Glomerular visceral epithelial cell (primary cell): ENCODE data around the gene KSR1.
A peak's percentile ranks its signal among the peaks of the same experiment; 100 is the strongest.

Experiments used
- DNase-seq: peaks from one replicate; pipeline ENCODE4 v3.0.0-alpha.2; 2016; ENCODE audit errors: extremely low spot score

KSR1 gene

DNA sequence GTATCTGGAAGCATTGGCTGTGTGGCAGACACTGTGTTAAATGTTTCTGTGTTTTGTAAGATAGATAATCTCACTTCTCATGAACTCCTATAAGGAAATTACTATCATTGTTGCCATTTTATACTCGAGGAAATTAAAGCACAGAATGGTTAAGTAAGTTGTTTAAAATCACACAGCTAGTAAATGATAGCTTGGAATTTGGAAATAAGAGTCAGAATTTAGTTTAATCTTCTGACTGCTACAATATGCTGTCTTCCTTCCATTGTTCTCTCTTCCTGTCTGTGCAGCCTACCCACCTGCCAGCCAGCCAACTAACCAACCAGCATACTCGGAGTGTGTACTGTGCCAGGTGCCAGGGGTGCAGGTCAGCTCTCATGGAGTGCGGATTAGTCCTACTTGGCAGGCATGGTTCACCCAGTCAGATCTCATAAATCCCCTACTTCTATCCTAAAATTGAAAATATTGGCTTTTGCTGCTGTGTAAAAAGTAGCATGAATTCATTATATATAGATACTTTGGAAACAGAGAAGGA lies 94.8 kb downstream of the KSR1 start:
- no peak for DNase-seq

GRCh38 chr17:27551701-27552248 lies 95.5 kb downstream of the KSR1 start:
- peak; percentile 57 for DNase-seq

GRCh38 chr17:27552276-27552732 lies 96.1 kb downstream of the KSR1 start:
- peak; percentile 86 for DNase-seq

DNA sequence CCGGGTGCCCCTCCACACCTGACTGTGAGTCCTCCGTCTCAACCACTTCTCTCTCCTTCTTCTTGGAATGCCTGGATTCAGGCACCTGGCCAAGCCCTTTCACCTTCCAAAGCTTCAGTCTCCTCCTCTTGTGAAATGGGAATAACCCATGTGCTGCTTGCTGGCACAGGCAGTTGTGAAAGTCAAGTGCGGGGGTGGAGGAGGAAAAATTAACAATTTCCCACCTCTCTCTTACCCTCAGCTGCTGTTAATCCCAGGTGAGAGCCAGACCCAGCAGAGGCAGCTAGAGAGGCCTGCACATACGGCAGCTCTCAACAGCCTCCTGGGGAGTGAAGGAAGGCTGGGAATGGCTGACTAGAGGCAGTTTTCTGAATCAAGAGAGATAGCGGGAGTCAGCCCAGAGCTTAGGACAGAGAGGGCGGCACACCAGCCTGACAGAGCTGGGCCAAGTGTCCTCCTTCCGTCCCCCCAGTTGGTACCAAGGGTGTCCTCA lies 96.8 kb downstream of the KSR1 start:
- peak; percentile 29 for DNase-seq

DNA sequence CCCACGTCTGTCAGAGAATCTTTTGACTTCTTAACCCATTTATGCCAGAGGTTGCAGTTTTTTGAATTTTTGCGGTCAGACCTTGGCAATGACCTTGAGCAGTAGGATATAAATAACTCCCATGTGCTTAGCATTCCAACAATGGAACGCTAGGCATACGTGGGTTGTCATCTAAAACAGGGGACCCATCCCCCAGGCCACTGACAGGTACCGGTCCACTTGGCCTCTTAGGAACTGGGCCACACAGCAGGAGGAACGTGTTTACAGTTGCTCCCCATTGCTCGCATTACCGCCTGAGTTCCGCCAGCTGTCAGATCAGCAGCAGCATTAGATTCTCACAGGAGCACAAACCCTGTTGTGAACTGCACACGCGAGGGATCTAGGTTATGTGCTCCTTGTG lies 97.9 kb downstream of the KSR1 start:
- DNase-seq = no peak

GRCh38 chr17:27554911-27555310 lies 98.7 kb downstream of the KSR1 start:
- no peak for DNase-seq

DNA sequence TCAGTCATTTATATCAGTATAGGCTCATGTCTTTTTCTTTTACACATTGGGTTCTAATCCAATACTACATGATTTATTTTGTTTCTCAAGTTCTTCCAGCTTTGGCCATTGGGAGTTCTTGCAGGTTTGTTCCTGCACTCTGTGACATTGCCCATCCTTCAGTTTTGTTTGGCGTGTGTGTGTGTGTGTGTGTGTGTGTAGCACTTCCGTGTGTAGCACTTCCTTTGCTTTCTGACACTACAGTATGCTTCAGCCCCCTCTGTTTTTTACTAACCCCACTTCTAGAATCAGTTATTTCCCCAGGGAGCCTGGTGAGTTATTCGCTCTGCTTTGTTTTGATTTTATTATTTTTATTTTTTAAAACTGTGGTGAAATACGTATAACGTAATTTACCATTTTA lies 99.1 kb downstream of the KSR1 start:
- no peak for DNase-seq

- DNase-seq = no peak
Observed at GRCh38 chr17:27558341-27558740, 102.1 kb downstream of the KSR1 start.

GRCh38 chr17:27558842-27559505 lies 102.7 kb downstream of the KSR1 start:
- no peak for DNase-seq

DNA sequence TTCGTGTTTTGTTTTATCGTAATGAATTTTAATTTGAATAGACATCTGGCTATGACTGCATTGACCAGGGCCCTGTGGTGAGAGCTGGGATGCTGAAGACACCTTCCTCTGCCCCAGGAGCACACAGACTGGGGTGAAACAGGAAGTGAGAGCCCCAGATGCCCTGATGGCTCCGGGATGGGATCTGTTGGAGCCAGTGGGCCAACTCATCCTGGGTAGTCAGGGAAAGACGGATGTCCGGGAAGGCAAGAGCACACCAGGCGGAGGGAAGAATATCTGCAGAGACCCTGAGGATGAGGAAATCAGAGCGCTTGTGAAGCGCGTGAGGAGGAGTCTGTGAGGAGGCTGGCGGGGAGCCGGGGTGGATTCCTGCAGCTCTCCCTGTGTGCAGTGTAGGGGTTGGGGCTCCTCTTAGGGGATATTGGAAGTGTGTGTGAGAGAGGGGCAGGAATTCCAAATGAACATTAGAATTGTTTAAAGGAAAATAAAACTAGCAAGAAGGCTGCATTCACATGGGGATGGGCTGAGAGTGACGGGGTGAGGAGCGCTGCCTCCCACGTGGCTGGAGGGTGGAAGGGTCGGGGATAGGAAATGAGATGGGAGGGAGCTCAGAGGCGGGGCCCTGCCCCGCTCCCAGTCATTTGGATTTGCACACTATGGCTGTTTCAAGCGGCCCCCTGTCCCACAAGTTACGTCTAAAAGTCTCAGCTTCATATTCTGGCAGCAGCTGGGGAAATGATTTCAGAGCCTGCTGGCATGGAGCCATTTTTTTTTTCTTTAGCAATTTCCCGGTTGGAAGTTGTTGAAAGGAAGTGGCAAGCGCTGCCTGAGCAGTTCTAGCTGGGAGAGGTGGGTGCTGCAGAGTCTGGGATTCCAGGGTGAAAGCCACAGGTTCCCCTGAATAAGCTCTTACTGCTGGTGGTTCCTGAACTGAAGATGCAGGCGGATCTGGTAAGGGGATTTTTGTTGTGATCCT lies 103.5 kb downstream of the KSR1 start:
- peak; percentile 91 for DNase-seq

DNA sequence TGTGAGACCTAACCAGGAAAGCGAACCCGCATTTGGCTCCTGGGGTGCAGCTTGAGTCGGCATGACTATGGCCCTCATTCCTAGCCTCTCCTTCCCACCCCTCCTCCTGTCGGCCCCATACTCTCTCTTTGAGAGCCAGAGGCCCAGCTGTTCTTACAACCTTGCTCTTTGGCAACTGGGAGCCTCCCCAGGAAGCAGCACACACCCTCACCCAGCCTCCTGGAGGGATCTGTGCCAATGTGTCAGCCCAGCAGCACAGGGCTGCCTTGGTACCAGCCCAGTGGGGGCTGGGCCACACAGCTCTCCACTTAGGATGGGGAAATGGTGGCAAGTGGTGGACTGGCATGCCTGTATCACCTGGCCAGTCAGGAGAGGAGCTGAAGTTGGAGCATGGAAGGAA lies 104.4 kb downstream of the KSR1 start:
- DNase-seq = peak; percentile 31

DNA sequence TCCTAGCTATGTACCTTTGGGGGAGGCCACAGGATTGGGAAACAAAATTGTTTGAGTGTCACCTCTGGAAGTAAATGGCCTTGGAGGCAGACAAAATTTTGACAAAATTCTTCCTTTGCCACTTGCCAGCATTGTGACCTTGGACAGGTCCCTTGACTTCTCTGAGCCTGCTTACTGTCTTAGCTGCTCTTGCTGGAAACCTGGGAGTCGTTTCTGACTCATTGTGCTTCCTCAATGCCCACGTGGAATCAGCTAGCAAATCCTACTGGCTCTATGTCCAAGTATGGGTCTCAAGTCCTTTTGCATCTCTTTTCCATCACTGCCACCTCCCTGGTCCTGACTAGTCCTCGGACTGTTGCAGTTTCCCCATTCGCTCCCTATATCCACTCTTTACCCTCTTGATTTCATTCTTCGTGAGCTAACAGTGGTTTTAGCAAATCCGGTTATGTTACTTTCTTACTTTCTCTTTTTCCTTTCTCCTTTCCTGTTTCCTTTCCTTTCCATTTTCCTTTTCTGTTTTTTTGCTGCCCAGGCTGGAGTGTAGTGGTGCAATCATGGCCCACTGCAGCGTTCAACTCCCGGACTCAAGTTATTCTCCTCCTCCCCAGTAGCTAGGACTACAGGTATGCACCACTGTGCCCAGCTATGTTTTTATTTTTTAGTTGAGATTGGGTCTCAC lies 106.7 kb downstream of the KSR1 start:
- no peak for DNase-seq

DNA sequence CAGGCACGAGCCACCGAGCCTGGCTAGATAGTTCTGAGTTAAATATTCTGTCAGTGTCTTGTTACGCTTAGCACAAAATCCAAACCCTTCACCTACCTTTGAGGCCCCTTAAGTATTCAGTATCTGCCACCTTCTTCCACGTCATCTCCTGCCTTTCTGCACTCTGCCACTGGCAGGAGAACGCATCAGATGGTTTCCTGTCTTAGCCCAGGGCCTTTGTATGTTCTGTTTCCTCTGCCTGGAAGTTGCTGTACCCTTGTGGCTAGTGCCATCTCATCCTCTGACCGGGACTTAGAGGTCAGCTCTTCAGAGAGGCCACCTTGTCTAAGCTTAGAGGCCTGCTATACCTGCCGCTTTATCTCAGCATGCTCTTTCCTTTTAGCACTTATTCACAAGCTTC lies 107.3 kb downstream of the KSR1 start:
- DNase-seq = no peak

- DNase-seq = no peak
Observed at GRCh38 chr17:27564463-27564862, 108.2 kb downstream of the KSR1 start.

DNA sequence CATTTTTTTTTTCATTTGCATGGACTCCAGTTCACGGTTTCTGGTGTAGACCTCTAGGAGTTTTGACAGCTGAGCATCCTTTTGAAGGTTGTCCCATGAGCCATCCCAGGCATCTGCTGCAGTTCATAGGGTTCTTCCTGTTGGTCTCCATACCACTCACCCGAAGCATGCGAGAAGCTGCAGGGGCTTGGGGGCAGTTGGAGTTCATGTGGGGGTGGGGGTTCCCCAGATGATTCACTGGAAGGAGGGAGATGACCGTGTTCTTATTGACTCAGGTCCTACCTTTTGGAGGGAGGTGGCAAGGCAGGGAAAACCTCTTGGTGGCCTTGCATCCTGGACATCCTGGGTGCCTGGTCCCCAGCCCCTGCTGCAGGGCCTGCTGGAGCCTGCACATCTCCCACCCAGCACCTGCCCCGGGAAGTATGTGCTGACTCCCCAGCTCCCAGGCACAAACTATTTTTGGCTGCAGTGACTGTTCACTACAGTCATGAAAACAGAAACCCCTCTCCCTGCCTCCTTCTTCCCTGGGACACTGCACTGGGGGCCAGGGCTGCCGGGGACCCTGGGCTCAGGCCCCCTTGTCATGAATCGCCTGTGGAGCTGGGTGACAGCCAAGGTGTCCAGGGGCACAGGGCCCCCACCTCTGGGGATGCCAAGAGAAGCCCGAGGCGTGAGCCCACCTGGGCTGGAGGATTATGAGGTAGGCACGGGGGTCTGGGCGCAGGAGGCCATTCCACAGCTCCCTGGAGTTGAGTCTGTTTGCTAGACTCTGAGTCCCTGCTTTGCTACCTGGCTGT lies 109.8 kb downstream of the KSR1 start:
- peak; percentile 22 for DNase-seq

DNA sequence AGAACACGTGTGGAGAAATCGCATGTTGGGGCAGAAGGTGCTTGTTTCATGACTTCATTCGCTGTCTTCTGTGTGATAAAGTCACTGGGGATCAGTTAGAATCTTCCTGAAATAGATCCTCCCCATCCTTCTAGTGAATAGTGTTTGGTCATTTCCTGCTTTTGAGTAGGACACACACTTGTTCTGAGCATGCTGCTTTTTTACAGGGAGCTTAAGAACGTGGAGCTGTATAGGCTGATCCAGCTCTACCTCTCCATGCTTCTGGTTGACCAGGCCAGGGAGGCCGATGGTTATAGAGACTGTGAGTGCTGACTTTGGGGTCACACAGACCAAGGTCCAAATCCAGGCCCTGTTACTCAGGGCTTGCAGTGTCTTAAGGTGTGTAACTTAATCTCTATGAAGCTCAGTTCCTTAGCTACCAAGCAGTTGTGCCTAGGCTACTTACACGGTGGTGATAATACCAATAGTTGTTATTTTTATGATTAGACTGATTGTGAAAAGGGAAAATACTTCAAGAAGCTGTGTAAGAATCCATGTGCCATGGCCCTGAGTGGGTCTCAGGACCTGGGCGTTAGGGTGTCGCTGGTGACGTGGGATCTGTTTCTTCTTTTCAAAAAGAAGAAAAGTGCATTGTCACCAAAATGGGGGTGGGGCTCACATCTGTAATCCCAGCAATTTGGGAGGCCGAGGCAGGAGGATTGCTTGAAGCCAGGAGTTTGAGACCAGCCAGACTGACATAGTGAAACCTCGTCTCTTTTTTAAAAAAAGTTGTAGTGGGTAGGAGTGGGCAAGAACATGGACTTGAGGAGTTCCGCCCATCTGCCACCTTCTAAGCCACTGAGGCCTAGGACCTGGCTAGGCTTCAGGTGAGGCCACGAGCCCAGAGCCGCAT lies 110.7 kb downstream of the KSR1 start:
- no peak for DNase-seq

DNA sequence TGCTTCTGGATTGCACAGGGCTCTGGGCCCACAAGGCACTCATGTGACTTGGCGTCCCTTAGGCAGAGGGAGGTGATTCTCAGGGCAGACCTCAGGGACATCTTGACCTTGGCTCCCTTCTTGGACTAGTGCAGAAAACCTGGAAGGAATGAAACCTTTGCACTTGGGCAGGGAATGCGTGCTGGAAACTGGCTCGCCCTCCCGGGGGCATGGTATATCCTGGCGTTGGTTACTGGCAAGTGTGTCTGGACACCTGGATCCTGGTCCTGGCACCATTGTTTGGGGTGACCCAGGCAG lies 111.3 kb downstream of the KSR1 start:
- DNase-seq = no peak

GRCh38 chr17:27568216-27568615 lies 112.0 kb downstream of the KSR1 start:
- DNase-seq = no peak

- no peak for DNase-seq
Observed at GRCh38 chr17:27568811-27569210, 112.6 kb downstream of the KSR1 start.

GRCh38 chr17:27569257-27569722 lies 113.0 kb downstream of the KSR1 start:
- no peak for DNase-seq
